ENCODE results near the gene NFIC. TPM values are rescaled to one million over a fixed set of nuclear protein-coding genes. Genes with fewer than 3 reads are reported as not detected.

Gene NFIC
- total RNA-seq, 4 donors from 2014 or later: 34.7 to 191 (median 64.9) TPM

DNA sequence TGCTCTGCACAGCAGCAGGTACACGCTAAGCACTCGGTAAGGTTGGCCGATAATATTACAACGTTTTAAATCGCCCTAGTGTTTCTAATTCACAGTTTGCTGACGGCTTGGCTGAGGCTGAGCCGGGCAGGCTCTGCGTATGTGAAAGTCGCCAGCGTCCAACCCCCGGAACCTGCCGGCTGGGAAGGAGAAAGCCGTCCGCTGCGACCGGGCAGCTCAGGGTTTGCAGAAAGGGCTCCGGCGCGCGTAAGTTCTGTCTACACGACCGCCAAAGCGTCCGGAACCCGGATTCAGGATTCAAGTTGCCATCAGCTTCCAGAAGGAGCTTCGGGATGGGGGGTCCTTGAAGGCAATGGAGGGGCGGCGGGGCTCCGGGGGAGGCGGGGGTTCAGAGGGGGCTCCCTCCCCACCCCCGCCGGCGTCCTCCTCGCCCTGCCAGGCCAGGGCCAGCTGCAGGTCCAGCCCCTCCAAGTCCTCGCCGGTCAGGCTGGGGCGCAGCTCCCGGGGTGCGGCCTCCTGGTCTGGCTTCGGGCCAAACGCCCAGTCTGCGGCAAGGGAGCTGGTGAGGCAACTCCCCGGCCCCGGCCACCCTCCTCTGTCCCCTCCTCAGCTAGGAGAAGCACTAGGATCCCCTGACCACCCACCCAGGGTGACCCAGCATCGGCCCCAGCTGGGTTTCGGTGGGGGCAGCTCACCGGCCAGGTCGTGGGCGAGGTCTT is 116.3 kb downstream of the NFIC start:
- peaks cover 0 to 3% of the 10 kb centered on the region in 2 donors for H3K27me3 ChIP-seq
- peak overlapping the region in 3 of 4 donors; percentile 30 to 62 (median 50) for H3K4me3 ChIP-seq
- H3K4me1 ChIP-seq: peaks cover 0 to 27% (median 0%) of the 10 kb centered on the region in 4 donors
- peaks cover 0 to 5% (median 0%) of the 10 kb centered on the region in 3 donors for H3K36me3 ChIP-seq
- TF ChIP-seq, protein P1, sequence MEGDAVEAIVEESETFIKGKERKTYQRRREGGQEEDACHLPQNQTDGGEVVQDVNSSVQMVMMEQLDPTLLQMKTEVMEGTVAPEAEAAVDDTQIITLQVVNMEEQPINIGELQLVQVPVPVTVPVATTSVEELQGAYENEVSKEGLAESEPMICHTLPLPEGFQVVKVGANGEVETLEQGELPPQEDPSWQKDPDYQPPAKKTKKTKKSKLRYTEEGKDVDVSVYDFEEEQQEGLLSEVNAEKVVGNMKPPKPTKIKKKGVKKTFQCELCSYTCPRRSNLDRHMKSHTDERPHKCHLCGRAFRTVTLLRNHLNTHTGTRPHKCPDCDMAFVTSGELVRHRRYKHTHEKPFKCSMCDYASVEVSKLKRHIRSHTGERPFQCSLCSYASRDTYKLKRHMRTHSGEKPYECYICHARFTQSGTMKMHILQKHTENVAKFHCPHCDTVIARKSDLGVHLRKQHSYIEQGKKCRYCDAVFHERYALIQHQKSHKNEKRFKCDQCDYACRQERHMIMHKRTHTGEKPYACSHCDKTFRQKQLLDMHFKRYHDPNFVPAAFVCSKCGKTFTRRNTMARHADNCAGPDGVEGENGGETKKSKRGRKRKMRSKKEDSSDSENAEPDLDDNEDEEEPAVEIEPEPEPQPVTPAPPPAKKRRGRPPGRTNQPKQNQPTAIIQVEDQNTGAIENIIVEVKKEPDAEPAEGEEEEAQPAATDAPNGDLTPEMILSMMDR (IDR thresholded peaks at IDR 0.05): peak in 1 of 6 experiments; percentile 15
- TF ChIP-seq POLR2A (IDR thresholded peaks at IDR 0.05): no peak
- H3K9me3 ChIP-seq: no peaks in the 10 kb centered on the region
- peak overlapping the region in 3 of 4 donors; percentile 78 to 95 (median 88) for H3K27ac ChIP-seq
- peak in 2 of 3 donors; percentile 77 to 87 for DNase-seq

GRCh38 chr19:3483226-3483628 is 116.8 kb downstream of the NFIC start, which contains the start of gene SMIM44:
Gene SMIM44, minus strand, starts transcription at chr19:3483441. Its CDS starts 38 bp downstream, at chr19:3483403.
- DNase-seq: peak in 2 of 3 donors; percentile 65 to 79
- Histone ChIP-seq H3K27me3 (peaks cover 0 to 3% of the 10 kb centered on the region in 2 donors), H3K4me1 (peaks cover 0 to 27% (median 0%) of the 10 kb centered on the region in 4 donors), H3K36me3 (peaks cover 0 to 5% (median 0%) of the 10 kb centered on the region in 3 donors), H3K4me3 (peak within 1 kb of the TSS in 3 of 4 donors; percentile 30 to 62 (median 50)), H3K9me3 (no peaks in the 10 kb centered on the region), H3K27ac (peak within 1 kb of the TSS in 3 of 4 donors; percentile 78 to 95 (median 88))
- peak; percentile 54 to 55 for TF ChIP-seq POLR2A (IDR thresholded peaks at IDR 0.05)
- TF ChIP-seq, protein P1 (IDR thresholded peaks at IDR 0.05): no peak

- H3K4me3 ChIP-seq: no peak overlapping the region
- H3K27me3 ChIP-seq: no peaks in the 10 kb centered on the region
- TF ChIP-seq, protein P1 (IDR thresholded peaks at IDR 0.05): no peak
- TF ChIP-seq POLR2A (IDR thresholded peaks at IDR 0.05): no peak
- H3K9me3 ChIP-seq: no peaks in the 10 kb centered on the region
- H3K27ac ChIP-seq: no peak overlapping the region
- H3K36me3 ChIP-seq: peaks cover 0 to 42% (median 0%) of the 10 kb centered on the region in 3 donors
- no peaks in the 10 kb centered on the region for H3K4me1 ChIP-seq
- no peak for DNase-seq
Measured at GRCh38 chr19:3491396-3492119, 125.2 kb downstream of the NFIC start.

GRCh38 chr19:3492131-3492839 is 125.9 kb downstream of the NFIC start:
- TF ChIP-seq, protein P1 (IDR thresholded peaks at IDR 0.05): no peak
- no peak for TF ChIP-seq POLR2A (IDR thresholded peaks at IDR 0.05)
- no peaks in the 10 kb centered on the region for H3K4me1 ChIP-seq
- peaks cover 0 to 43% (median 0%) of the 10 kb centered on the region in 3 donors for H3K36me3 ChIP-seq
- H3K4me3 ChIP-seq: no peak overlapping the region
- H3K27ac ChIP-seq: no peak overlapping the region
- no peak for DNase-seq
- H3K27me3 ChIP-seq: no peaks in the 10 kb centered on the region
- H3K9me3 ChIP-seq: no peaks in the 10 kb centered on the region

- no peak overlapping the region for H3K27ac ChIP-seq
- no peak overlapping the region for H3K4me3 ChIP-seq
- no peak for DNase-seq
- H3K9me3 ChIP-seq: no peaks in the 10 kb centered on the region
- no peaks in the 10 kb centered on the region for H3K4me1 ChIP-seq
- peaks cover 0 to 43% (median 0%) of the 10 kb centered on the region in 3 donors for H3K36me3 ChIP-seq
- TF ChIP-seq, protein P1 (IDR thresholded peaks at IDR 0.05): no peak
- TF ChIP-seq POLR2A (IDR thresholded peaks at IDR 0.05): no peak
- H3K27me3 ChIP-seq: no peaks in the 10 kb centered on the region
Measured at GRCh38 chr19:3492919-3493318, 126.5 kb downstream of the NFIC start.

All from Peyer's patch (tissue), 4 donors.